HG02938 (cell line): ENCODE results near the gene PAXIP1.

ENCODE experiments used
- ATAC-seq: cut with Tn5 transposase; IDR thresholded peaks from one replicate; pipeline ENCODE4 v1.9.1; 2021; ENCODE audit warnings: mild to moderate bottlenecking, moderate library complexity; ENCODE audit not compliant: unreplicated experiment

The PAXIP1 gene

GRCh38 chr7:154996101-154996500, 6.8 kb downstream of the PAXIP1 start:
- no peak for ATAC-seq

GRCh38 chr7:154994996-154995395, 7.9 kb downstream of the PAXIP1 start:
- ATAC-seq: no peak

GRCh38 chr7:154990964-154991540, 11.9 kb downstream of the PAXIP1 start:
- no peak for ATAC-seq

- ATAC-seq: no peak
These were observed 15.4 kb downstream of the PAXIP1 start for GRCh38 chr7:154987571-154987970.

GRCh38 chr7:154986200-154986945, 16.6 kb downstream of the PAXIP1 start:
- no peak for ATAC-seq

- ATAC-seq: no peak
These were observed 17.7 kb downstream of the PAXIP1 start for GRCh38 chr7:154985230-154985629.

- no peak for ATAC-seq
These were observed 18.2 kb downstream of the PAXIP1 start for GRCh38 chr7:154984601-154985188.

GRCh38 chr7:154978017-154978416, 24.9 kb downstream of the PAXIP1 start:
- no peak for ATAC-seq

- no peak for ATAC-seq
These were observed 25.7 kb downstream of the PAXIP1 start for GRCh38 chr7:154977250-154977649.

GRCh38 chr7:154976844-154977243, 26.1 kb downstream of the PAXIP1 start:
- ATAC-seq: no peak

- no peak for ATAC-seq
These were observed 26.9 kb downstream of the PAXIP1 start for GRCh38 chr7:154975984-154976383.

GRCh38 chr7:154973381-154973780, 29.5 kb downstream of the PAXIP1 start:
- ATAC-seq: no peak

GRCh38 chr7:154968336-154969001, 34.5 kb downstream of the PAXIP1 start:
- no peak for ATAC-seq

GRCh38 chr7:154967401-154967955, 35.4 kb downstream of the PAXIP1 start:
- ATAC-seq: no peak

GRCh38 chr7:154965014-154965413, 37.9 kb downstream of the PAXIP1 start:
- ATAC-seq: no peak

GRCh38 chr7:154960063-154960790, 42.7 kb downstream of the PAXIP1 start:
- ATAC-seq: no peak

- no peak for ATAC-seq
These were observed 46.5 kb downstream of the PAXIP1 start for GRCh38 chr7:154956427-154956826.

- no peak for ATAC-seq
These were observed 49.8 kb downstream of the PAXIP1 start for GRCh38 chr7:154953006-154953684.

- ATAC-seq: no peak
These were observed 52.0 kb downstream of the PAXIP1 start for GRCh38 chr7:154950960-154951359.

- no peak for ATAC-seq
These were observed 55.3 kb downstream of the PAXIP1 start for GRCh38 chr7:154947604-154948003.
